Central memory CD4-positive, alpha-beta T cell (primary cell): Measurements from ENCODE around the gene LYSMD4.

Experiments used
- DNase-seq: peaks from one replicate; pipeline ENCODE4 v3.0.0; 2022

Gene LYSMD4

DNA sequence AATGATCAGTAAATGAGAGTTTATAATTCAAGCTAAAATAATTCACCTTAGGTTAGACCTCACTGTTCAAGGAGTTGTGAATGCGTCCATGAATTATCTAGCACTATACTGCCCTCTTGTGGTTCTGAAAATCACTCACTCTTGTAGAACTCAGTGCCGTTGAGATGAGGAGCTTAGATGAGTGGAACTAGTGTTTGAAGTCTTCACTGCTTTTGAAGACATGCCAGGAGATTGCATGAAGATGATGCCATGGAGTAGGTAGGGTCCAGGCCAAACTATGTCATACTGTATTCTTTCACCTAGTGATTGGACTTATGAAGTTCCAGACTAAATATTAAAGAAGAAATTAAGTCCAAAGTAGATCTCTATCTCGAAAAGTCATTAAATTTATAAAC, 28.8 kb downstream of the LYSMD4 start:
- peak; percentile 63 for DNase-seq

DNA sequence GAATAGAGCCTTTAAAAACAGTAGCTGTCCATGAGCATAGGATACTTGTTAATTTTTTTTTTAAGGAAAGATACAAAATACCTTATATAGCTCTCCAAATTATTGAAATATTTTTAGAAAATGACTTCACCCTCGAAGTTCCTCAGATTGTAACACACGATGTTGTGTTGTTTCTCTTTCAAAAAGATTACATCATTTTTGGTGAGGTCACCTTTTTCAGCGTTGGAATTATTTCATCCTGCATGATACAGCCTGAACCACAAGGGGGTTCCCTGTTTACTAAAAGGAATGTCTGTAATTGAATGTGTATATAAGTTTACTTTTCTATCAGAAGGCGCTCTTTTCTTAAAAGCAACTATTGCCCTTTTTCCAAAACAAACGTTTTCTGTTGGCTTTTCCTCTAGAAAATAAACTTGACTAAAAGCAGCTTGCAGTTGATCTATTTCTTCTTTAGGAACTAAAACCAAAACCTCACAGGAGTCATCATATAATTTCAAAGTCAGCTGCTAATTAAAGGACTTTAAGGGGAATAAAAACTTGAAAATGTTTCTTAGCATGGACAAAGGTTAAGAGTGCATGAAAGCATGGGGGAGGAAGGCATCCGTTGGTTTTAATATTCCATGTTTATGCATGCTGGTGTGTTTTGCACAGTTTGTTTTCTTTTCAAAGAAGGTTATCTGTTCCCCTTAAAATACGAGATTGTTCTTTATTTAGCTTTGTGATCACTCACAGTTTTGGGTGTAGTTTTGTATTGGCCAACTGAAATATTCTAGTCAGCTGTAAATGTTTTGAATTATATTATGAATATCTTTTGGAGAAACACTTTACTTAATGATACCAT, 29.4 kb downstream of the LYSMD4 start:
- peak; percentile 28 for DNase-seq

DNA sequence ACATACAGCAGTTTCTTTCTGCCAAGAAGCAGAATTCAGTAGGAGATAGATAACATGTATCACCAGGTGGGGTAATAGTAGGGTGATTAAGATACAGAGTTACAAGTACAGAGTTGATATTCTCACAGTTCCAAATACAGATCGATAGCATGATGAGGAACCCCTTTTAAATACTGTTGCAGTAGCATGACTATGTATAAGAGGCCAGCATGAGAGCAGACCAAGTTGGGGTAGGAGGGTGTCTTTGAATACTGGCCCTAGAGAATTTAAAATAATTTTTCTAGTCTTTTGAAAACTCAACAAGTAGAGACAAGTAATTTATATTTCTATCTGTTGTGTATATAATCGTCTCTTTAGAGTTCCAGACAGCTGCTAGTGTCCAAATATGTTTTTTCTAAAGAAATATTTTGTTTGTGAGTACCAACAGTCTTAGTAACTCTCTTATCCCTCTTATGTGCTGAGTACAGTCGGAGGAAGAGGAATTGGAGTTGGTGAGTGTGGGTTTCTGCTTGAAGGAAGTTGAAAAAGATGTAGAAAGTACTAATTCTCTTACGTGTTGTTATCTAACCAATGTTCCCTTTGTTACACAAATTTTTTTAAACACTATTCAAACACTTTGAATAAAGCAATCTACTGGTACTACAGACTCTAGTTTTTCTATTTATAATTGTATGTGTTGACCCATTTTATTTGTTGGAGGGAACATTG, 30.2 kb downstream of the LYSMD4 start:
- DNase-seq = no peak

DNA sequence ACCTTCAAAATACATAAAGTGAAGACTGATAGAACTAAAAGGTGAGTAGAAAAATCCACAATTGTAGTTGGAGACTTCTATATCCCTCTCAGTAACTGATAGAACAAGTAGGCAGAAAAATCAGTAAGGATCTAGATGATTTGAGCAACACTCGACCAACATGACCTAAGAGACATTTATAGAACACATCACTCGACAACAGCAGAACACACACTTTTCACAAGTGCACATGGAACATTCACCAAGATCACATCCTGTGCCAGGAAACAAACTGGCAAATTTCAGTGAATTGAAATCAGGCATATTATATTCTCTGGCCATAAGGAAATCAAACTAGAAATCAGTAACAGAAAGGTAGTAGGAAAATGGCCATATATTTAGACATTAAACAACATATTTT, 37.1 kb downstream of the LYSMD4 start:
- DNase-seq = no peak

DNA sequence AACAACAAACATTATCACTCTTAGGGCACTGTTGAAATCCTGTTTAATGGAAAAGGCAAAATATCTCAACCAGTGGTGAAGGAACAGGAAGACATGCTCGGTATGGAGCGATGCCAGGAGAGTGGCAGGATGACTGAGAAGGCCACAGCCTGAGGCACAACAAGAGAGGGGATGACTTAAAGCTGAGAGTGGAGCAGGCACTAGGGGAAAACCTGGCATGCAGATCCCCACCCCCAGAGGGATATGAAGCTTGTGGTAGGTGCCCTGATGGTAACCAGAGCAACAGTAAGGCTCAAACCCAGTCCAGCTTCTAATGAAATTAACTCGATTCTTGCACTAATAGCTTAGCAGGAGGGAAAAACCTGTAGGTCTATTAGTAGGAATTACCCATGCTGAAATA, 40.4 kb downstream of the LYSMD4 start:
- DNase-seq = no peak

DNA sequence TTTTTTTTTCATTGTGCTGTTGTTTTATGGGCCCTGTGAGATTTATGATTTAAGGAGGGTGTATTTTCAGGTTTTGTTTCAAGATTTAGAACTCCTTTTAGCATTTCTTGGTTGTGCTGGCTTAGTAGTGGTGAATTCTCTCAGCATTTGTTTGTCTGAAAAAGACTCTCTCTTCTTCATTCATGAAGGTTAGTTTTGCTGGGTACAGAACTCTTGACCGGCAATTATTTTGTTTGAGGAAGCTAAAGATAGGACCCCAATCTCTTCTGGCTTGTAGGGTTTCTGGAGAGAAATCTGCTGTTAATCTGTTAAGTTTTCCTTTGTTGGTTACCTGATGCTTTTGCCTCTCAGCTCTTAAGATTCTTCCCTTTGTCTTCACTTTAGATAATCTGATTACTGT, 46.9 kb downstream of the LYSMD4 start:
- DNase-seq = no peak

DNA sequence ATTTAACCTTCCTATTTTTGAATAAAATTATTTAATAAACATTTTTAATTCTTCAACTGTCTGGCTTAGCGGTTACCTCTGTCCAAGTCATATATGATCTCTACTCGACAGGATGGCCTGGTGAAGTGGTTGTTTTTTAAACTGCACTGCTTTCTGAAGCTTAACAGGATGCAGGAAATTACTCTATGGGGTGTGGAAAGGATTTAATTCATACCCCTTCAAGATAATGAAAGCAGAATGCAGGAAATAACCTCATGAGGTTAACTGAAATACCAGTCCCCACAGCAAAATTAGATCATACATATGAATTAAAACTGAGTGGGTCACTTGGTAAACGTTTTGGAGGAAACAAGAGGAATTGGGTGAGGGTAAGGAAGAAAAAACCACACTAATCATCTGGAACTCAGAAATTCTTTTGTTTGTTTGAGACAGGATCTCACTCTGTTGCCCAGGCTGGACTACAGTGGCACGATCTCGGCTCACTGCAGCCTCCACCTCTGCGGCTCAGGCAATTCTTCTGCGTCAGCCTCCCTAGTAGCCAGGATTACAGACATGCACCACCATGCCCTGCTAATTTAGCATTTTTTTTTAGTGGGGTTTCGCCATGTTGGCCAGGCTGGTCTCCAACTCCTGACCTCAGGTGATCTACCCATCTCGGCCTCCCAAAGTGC, 50.1 kb downstream of the LYSMD4 start:
- DNase-seq = no peak

DNA sequence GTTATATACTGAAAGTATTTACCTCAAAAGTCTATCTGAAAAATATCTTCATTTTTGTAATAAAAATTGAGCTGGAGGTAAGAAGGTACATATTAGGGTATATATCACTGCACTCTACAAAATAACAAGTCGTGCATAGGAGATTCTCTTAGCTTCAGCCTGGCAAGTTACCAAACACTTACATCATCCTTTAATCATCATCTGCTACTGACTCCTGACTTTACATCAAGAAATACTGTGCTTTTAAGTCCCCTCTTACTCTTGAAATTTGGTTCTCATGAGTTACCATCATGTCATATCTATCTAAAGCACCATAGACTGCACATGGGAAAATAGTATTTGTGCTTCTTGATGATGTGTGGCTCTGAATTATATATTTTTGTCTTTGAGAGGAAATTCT, 50.8 kb downstream of the LYSMD4 start:
- no peak for DNase-seq

DNA sequence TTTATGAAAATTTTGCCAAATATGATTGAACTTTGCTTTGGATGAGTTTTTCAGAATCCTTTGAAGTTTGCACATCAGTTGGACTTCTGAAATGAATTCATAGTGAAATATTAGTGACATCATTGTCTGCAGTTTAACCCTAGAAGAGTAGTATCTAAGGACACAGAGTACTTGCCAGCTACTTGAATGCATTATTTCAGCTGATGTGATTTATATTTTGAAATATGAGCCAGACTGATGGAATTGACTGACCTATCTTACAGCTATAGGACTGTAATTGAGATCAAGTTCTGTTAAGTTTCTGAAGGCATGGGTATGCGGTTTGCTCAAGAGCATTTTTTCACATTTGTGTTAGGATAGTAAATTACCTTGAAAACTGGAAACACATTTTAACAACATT, 51.2 kb downstream of the LYSMD4 start:
- DNase-seq = no peak

DNA sequence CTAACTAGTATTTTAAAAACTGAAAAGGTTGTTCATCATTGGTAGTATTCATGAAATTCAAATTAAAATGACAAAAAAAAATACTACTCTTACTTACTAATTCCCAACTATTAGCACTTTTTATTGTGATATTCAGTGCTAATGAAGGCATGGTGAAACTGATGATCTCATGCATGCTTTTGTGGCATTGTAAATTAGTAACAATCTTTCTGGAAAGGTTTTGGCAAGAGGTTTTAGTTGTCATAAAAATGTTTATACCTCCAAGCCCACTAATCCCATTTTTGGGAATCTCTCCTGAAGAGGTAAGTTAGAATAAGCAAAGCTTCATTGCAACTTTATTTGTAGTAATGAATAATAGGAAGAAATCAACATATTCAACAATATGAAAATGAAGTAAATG, 53.0 kb downstream of the LYSMD4 start:
- DNase-seq = no peak

DNA sequence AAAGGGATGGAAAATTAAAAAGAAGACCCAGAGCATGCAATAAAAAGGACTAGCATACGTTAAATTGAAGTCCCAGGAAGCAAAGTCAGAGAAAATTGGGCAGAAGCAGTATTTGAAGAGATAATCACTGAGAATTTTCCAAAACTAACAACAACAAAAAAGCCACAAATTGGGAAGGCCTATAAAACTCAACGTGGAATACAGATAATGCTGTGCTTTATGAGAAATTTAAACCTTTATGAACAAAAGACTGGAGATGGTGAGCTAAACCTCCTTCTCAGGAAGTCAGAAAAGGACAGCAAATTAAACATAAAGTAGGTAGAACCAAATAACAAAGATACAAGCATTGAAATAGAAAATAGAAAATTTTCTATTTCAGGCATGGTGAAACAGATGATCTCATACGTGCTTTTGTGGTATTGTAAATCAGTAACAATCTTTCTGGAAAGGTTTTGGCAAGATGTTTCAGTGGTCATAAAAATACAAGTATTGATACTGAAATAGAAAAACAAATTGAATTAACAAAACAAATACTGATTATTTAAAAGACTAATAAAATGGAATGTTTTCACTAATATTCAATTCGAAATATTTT, 55.6 kb downstream of the LYSMD4 start:
- no peak for DNase-seq
